Hepatocyte (in vitro differentiated cells): ENCODE data around the gene NCF4.

Experiments
- CTCF ChIP-seq: fragments of 200-600 bp; sonication (generic); IDR thresholded peaks from 2 replicates; pipeline ENCODE4 v1.5.1; 2016; ENCODE audit warnings: antibody characterized with exemption, mild to moderate bottlenecking; ENCODE audit not compliant: poor library complexity
- EZH2 ChIP-seq: fragments of 200-600 bp; sonication (generic); IDR thresholded peaks from 2 replicates; pipeline ENCODE4 v1.6.1; 2016; ENCODE audit warnings: antibody characterized with exemption, mild to moderate bottlenecking, borderline replicate concordance

- TF ChIP-seq CTCF (no peak), EZH2 (no peak)
Measured at GRCh38 chr22:36902143-36902926, 41.5 kb downstream of the NCF4 start.
